ENCODE measurements around the gene PLA2G7. TPM values are rescaled to one million over a fixed set of nuclear protein-coding genes. Genes with fewer than 3 reads are reported as not detected.

PLA2G7 gene
- total RNA-seq, 4 donors from 2014 or later: 10.0 to 14.3 (median 11.6) TPM

GRCh38 chr6:46755865-46756264 lies 20.7 kb upstream of the PLA2G7 start:
- Histone ChIP-seq H3K4me3 (replicated peaks in 1 of 3) (no peak overlapping the region), H3K27me3 (no peaks in the 10 kb centered on the region), H3K27ac (no peak overlapping the region), H3K9me3 (no peaks in the 10 kb centered on the region), H3K36me3 (no peaks in the 10 kb centered on the region), H3K4me1 (peaks cover 0 to 12% of the 10 kb centered on the region in 2 donors)
- intact Hi-C loops (cut with DNase I): no loop called here
- TF ChIP-seq POLR2A (IDR thresholded peaks at IDR 0.05) (no peak), CTCF (IDR thresholded peaks at IDR 0.05) (no peak)
- 31 to 35% methylated on average over 1 of the region's 1 CpG for WGBS, 2 donors
- no peak for DNase-seq

DNA sequence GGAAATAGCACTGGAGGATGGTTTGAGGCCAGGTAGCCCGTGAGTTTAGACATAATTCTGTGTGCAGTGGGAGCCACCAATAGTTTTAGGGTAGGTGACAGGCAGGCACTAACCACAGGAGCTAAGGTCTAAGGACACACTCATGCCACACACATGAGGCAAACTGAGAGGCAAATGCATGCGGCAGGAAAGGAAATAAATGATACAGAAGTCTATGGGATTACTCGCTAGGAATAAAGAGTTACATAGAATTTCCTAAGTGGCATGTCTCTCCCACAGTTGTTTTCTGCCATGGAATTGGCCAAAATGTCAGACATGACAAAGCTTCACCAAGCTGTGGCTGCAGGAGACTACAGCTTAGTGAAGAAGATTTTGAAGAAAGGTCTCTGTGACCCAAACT lies 16.5 kb upstream of the PLA2G7 start:
- no peaks in the 10 kb centered on the region for H3K27me3 ChIP-seq
- no peak for DNase-seq
- 88 to 95% methylated on average over 3 of the region's 3 CpGs for WGBS, 2 donors
- no peak overlapping the region for H3K4me3 ChIP-seq (replicated peaks in 1 of 3)
- H3K4me1 ChIP-seq: peaks cover 0 to under 1% of the 10 kb centered on the region in 2 donors
- no peak overlapping the region for H3K27ac ChIP-seq
- intact Hi-C loops (cut with DNase I): no loop called here
- TF ChIP-seq CTCF (IDR thresholded peaks at IDR 0.05): no peak
- TF ChIP-seq POLR2A (IDR thresholded peaks at IDR 0.05): no peak
- H3K36me3 ChIP-seq: no peaks in the 10 kb centered on the region
- no peaks in the 10 kb centered on the region for H3K9me3 ChIP-seq

GRCh38 chr6:46749731-46750130 lies 14.6 kb upstream of the PLA2G7 start:
- Histone ChIP-seq H3K27ac (no peak overlapping the region), H3K36me3 (no peaks in the 10 kb centered on the region), H3K9me3 (no peaks in the 10 kb centered on the region), H3K27me3 (no peaks in the 10 kb centered on the region), H3K4me3 (replicated peaks in 1 of 3) (no peak overlapping the region), H3K4me1 (no peaks in the 10 kb centered on the region)
- intact Hi-C loops (cut with DNase I): no loop called here
- WGBS, 2 donors: 43 to 54% methylated on average over 5 of the region's 5 CpGs
- DNase-seq: no peak
- TF ChIP-seq POLR2A (IDR thresholded peaks at IDR 0.05): no peak
- TF ChIP-seq CTCF (IDR thresholded peaks at IDR 0.05): no peak

DNA sequence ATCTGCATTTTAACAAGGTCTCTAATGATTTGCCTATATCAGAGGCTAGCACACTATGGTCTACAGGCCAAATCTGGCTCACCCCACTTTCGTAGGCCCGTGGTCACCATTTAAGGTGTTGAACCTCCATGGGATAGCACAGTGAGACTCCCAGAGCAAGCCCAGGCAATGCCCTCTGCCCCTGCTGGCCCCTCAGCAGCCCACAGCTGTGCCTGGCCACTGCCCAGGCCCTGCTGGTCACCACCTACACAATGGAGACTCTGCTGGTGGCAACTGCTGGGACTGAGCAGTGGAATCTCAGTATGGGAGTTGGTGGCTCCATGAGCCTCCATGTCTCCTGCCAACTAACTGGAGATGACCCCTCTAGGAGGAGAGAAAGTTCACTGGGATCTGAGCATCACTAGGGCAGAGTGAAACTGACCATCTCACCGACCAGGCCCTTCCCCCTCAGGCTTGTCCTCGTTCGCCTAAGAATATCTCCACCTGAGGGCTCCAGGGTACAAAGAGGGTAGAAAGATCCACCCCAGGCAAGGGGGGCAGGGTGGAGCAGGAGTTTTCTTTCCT lies 13.8 kb upstream of the PLA2G7 start:
- 87 to 93% methylated on average over 5 of the region's 5 CpGs for WGBS, 2 donors
- Histone ChIP-seq H3K4me3 (replicated peaks in 1 of 3) (no peak overlapping the region), H3K36me3 (no peaks in the 10 kb centered on the region), H3K4me1 (no peaks in the 10 kb centered on the region), H3K27me3 (no peaks in the 10 kb centered on the region), H3K27ac (no peak overlapping the region), H3K9me3 (no peaks in the 10 kb centered on the region)
- TF ChIP-seq CTCF (IDR thresholded peaks at IDR 0.05) (no peak), POLR2A (IDR thresholded peaks at IDR 0.05) (no peak)
- intact Hi-C loops (cut with DNase I): no loop called here
- DNase-seq: no peak

- WGBS, 2 donors: 41 to 86% methylated on average over 1 of the region's 1 CpG
- DNase-seq: no peak
Measured at GRCh38 chr6:46746696-46747095, 11.5 kb upstream of the PLA2G7 start, which contains the start of gene ANKRD66. TSS of gene ANKRD66 (plus strand) at chr6:46746933. CDS start at chr6:46751949, 5,016 bp downstream.

More at GRCh38 chr6:46746696-46747095, 11.5 kb upstream of the PLA2G7 start, which contains the start of gene ANKRD66:
- intact Hi-C loops (cut with DNase I): no loop called here
- Histone ChIP-seq H3K4me3 (replicated peaks in 1 of 3) (no peak within 1 kb of the TSS), H3K4me1 (no peaks in the 10 kb centered on the region), H3K27me3 (no peaks in the 10 kb centered on the region), H3K9me3 (no peaks in the 10 kb centered on the region), H3K36me3 (no peaks in the 10 kb centered on the region), H3K27ac (no peak within 1 kb of the TSS)
- TF ChIP-seq POLR2A (IDR thresholded peaks at IDR 0.05) (no peak), CTCF (IDR thresholded peaks at IDR 0.05) (no peak)
